Activated naive CD4-positive, alpha-beta T cell treated with anti-CD3 and anti-CD28 coated beads, Interleukin-2, amount 50 U/mL, for 24 hours (primary cell): Measurements from ENCODE around the gene SLCO3A1.
"Not testable (repeated sequence)": the region's sequence is repeated elsewhere in the genome, so short reads cannot be mapped to it uniquely, and the experiment has no call there.

Experiments
- H3K27ac Mint-ChIP-seq: one replicate; pipeline ENCODE4 v1.8.0; 2021; ENCODE audit warnings: mild to moderate bottlenecking, mixed read lengths
- H3K27me3 Mint-ChIP-seq: one replicate; pipeline ENCODE4 v1.8.0; 2021; ENCODE audit warnings: mixed read lengths
- H3K36me3 Mint-ChIP-seq: one replicate; pipeline ENCODE4 v1.8.0; 2021; ENCODE audit warnings: mixed read lengths
- H3K4me1 Mint-ChIP-seq: one replicate; pipeline ENCODE4 v1.8.0; 2021; ENCODE audit warnings: mixed read lengths
- H3K4me3 Mint-ChIP-seq: one replicate; pipeline ENCODE4 v1.8.0; 2021; ENCODE audit warnings: mild to moderate bottlenecking, mixed read lengths
- H3K9me3 Mint-ChIP-seq: one replicate; pipeline ENCODE4 v1.8.0; 2021; ENCODE audit warnings: mixed read lengths

SLCO3A1 gene

GRCh38 chr15:92070251-92070650 lies 216.7 kb downstream of the SLCO3A1 start:
- H3K4me1 Mint-ChIP-seq, result peaks cover 67% of the 10 kb centered on the region
- not testable (repeated sequence) for H3K27me3 Mint-ChIP-seq

DNA sequence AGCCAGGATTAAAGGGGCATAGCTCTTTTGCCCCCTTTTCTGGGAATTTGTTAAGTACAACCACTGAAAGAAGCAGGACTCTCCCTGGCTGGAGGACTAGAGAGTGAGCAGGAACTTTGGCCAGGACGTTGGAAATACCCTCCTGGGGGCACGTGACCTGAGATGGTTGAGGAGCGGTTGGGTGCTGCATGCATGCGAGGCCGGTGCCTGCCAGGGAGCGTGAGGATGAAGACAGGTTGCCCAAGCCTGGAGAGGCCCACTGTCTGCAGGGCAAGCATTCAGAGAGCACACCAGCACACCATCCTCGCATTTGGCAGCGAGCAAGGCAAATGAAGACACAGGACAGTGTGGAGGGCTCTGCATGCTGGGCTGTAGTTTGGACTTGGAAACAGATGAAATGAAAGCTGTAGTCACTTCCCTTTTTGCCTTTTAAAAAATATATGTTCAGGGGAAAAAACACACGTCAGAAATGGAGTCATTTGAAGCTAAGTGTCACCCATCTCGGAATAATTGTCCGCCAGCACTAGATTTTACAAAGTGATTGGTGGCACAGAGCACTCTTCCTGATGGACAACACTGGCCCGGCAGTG lies 217.6 kb downstream of the SLCO3A1 start:
- Mint-ChIP-seq H3K4me3 (no peak overlapping the region), H3K4me1 (peaks cover 75% of the 10 kb centered on the region), H3K36me3 (peaks cover 1% of the 10 kb centered on the region), H3K9me3 (no peaks in the 10 kb centered on the region), H3K27ac (no peak overlapping the region), H3K27me3 (no peaks in the 10 kb centered on the region)

More at GRCh38 chr15:92070251-92070650, 216.7 kb downstream of the SLCO3A1 start:
- peak overlapping the region; percentile 77 for H3K27ac Mint-ChIP-seq
- H3K4me3 Mint-ChIP-seq, result peak overlapping the region; percentile 81
- not testable (repeated sequence) for H3K36me3 Mint-ChIP-seq, H3K9me3 Mint-ChIP-seq

DNA sequence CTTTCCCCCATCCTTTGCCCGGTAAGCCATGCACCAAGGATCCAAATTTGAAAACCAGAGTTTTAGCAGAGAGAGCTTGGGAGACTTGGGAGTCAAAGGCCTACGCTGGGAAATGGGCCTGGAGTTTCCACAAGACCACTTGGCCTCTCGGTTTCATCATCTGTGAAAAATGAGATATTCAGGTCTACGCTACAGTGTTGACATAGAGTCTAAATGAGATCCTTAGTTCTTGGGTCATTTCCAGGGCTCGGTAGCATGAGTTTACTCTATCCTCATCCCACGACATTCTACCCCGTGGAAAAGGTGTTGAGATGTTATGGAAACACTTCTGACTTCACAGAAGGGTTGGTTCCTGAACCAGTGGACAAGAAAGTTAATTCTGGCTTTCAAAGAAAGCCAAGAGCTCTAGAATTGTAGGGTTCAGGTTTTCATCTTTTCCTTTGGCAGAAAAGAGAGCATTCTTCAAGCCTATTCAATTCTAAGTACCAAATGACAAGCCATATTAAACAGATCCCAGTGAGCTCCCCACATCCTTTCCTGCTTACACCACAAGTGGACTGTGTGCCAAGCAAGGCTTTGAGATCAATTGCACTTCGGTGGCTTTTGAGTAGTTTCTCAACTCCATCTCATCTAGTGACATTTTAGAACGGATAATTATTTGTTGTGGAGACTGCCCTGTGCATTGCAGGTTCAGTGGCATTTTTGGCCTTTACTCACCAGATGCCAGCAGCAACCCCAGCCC lies 219.7 kb downstream of the SLCO3A1 start:
- Mint-ChIP-seq H3K9me3 (no peaks in the 10 kb centered on the region), H3K4me1 (peaks cover 76% of the 10 kb centered on the region), H3K27ac (no peak overlapping the region), H3K36me3 (peaks cover 1% of the 10 kb centered on the region), H3K4me3 (no peak overlapping the region), H3K27me3 (no peaks in the 10 kb centered on the region)

GRCh38 chr15:92074101-92074500 lies 220.6 kb downstream of the SLCO3A1 start:
- Mint-ChIP-seq H3K27me3 (no peaks in the 10 kb centered on the region), H3K4me3 (no peak overlapping the region), H3K27ac (no peak overlapping the region), H3K4me1 (peaks cover 67% of the 10 kb centered on the region), H3K9me3 (no peaks in the 10 kb centered on the region), H3K36me3 (peaks cover 1% of the 10 kb centered on the region)

DNA sequence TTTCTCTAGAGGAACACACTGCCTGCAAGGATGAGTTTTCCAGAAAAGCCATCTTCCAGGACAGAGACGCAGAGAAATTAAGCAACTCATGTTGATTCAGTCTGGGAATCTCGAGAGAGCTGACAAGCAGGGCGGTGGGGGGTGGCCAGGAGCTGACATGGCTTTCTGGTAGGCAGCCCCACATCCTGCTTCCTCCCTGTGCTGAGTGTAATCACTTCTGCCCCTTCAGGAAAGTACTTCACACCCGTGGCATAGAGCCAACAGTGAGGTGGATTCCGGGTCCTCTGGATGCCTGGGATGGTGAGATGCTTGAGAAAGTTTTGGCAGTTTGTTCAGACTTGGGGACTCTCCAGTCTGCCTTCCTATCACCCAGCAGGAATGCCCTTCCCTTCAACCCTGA lies 221.1 kb downstream of the SLCO3A1 start:
- H3K9me3 Mint-ChIP-seq, result no peaks in the 10 kb centered on the region
- H3K36me3 Mint-ChIP-seq, result peaks cover 1% of the 10 kb centered on the region
- H3K27ac Mint-ChIP-seq, result no peak overlapping the region
- peaks cover 62% of the 10 kb centered on the region for H3K4me1 Mint-ChIP-seq
- no peak overlapping the region for H3K4me3 Mint-ChIP-seq
- no peaks in the 10 kb centered on the region for H3K27me3 Mint-ChIP-seq

- H3K27ac Mint-ChIP-seq, result no peak overlapping the region
Measured at GRCh38 chr15:92075764-92076163, 222.3 kb downstream of the SLCO3A1 start.

GRCh38 chr15:92076541-92076940 lies 223.0 kb downstream of the SLCO3A1 start:
- H3K4me3 Mint-ChIP-seq, result no peak overlapping the region
- H3K9me3 Mint-ChIP-seq, result no peaks in the 10 kb centered on the region
- H3K36me3 Mint-ChIP-seq, result no peaks in the 10 kb centered on the region
- H3K27ac Mint-ChIP-seq, result no peak overlapping the region
- no peaks in the 10 kb centered on the region for H3K27me3 Mint-ChIP-seq
- peaks cover 48% of the 10 kb centered on the region for H3K4me1 Mint-ChIP-seq

More at GRCh38 chr15:92075764-92076163, 222.3 kb downstream of the SLCO3A1 start:
- no peaks in the 10 kb centered on the region for H3K9me3 Mint-ChIP-seq
- H3K4me3 Mint-ChIP-seq, result no peak overlapping the region
- no peaks in the 10 kb centered on the region for H3K36me3 Mint-ChIP-seq
- no peaks in the 10 kb centered on the region for H3K27me3 Mint-ChIP-seq
- peaks cover 51% of the 10 kb centered on the region for H3K4me1 Mint-ChIP-seq

DNA sequence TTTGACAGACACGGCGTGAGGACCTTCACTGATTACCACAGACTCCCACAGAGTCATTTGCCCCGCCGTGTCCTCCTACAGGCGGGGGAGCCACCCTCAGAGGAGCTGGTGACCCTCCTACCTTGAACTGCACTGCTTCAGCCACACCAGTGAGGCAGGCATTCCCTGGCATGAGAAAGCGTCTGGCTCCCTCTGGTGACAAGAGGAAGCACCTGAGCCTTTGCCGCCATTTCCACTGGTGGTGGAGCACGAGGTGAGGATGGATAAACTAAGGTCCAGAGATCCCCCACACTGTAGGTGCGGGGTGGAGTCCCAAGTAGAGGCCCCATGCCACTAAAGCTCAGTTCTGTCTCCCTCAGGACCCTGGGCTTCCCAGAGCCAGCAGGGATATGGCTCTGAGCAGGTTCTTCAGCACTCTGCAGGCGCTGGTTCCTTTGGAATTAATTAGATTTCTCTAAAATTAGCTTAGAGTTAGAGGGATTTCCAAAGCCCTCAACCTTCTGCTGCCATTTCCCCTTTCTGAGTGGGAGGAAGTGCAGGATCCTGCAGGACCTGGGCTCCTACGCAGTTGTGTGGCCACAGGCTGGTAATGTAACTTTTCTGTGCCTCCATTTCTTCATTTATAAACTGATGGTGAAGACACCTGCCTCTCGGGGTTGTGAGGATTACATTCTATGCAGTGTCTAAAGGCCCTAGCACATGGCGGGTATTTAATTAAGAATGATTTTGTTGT lies 224.0 kb downstream of the SLCO3A1 start:
- H3K4me3 Mint-ChIP-seq, result no peak overlapping the region
- peaks cover 43% of the 10 kb centered on the region for H3K4me1 Mint-ChIP-seq
- no peak overlapping the region for H3K27ac Mint-ChIP-seq
- no peaks in the 10 kb centered on the region for H3K27me3 Mint-ChIP-seq
- no peaks in the 10 kb centered on the region for H3K36me3 Mint-ChIP-seq
- no peaks in the 10 kb centered on the region for H3K9me3 Mint-ChIP-seq

DNA sequence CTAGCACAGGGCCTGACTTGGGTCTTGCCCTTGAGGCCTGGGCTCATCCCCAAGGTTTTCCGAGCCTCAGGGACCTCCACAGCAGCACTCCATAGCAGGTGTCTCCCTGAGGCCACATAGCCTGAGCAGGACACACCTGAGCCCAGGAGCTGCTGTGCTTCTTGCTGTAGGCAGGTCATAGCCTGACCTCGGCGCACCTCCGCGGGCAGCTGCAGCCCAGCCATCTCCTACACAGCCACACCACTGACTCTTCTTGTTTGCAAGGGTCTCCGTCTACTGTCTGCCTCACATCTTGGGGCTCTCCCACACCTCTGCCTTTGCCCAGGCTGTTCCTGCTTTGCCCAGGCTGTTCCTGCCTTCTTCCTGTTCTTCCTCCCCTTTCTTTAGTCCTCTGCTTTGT lies 224.8 kb downstream of the SLCO3A1 start:
- H3K4me1 Mint-ChIP-seq, result peaks cover 36% of the 10 kb centered on the region
- H3K36me3 Mint-ChIP-seq, result no peaks in the 10 kb centered on the region
- no peak overlapping the region for H3K27ac Mint-ChIP-seq

DNA sequence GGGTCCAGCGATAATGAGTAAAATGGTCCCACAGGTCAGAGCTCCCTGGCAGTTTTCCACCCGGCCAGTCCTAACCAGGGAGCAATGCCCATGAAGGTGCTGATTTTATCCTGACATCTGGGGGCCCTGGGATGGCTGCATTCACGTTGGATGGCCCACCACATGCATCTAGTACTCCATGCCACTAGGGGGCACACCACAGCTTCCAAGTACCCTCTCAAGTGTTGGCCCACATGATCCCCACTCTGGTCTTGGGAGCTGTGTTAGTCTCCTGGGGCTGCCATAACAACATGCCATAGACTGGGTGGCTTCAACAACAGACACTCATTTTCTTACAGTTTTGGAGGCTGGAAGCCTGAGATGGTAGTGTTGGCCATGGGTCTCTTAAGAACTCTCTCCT lies 225.5 kb downstream of the SLCO3A1 start:
- Mint-ChIP-seq H3K9me3 (no peaks in the 10 kb centered on the region), H3K27me3 (no peaks in the 10 kb centered on the region), H3K36me3 (no peaks in the 10 kb centered on the region), H3K27ac (no peak overlapping the region), H3K4me1 (peaks cover 31% of the 10 kb centered on the region), H3K4me3 (no peak overlapping the region)

More for the DNA sequence above, 224.8 kb downstream of the SLCO3A1 start:
- H3K9me3 Mint-ChIP-seq, result no peaks in the 10 kb centered on the region
- H3K4me3 Mint-ChIP-seq, result no peak overlapping the region
- no peaks in the 10 kb centered on the region for H3K27me3 Mint-ChIP-seq

DNA sequence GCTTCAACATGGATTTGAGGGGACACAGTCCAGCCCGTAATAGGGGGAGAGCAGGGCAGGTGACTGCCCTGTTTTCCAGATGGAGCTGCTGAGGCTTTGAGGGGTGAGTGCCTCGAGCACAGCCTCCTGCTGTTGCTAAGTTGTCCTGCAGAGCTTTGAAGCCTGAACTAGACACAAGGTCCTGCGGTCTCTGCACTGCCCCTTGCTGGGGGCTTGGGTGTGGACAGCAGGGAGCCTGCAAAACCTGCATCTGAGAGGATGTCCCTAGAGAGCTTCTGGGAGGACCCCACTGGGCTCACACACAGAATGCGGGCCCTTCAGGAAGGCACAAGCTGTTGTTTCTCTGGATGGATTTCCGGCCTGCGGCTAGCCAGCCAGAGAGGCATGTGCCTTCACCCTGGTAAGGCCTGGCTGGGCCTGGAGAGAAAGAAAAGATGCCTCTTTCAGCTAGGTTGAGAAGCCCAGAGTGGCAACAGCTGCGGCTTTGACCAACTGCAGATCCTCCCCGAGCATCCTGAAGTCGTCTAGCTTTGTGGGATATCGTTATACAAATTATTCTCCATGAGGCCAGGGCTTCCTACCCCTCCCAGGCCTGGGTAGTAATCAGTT lies 226.2 kb downstream of the SLCO3A1 start:
- Mint-ChIP-seq H3K27me3 (no peaks in the 10 kb centered on the region), H3K9me3 (no peaks in the 10 kb centered on the region), H3K27ac (no peak overlapping the region), H3K36me3 (no peaks in the 10 kb centered on the region), H3K4me3 (no peak overlapping the region), H3K4me1 (peaks cover 24% of the 10 kb centered on the region)

DNA sequence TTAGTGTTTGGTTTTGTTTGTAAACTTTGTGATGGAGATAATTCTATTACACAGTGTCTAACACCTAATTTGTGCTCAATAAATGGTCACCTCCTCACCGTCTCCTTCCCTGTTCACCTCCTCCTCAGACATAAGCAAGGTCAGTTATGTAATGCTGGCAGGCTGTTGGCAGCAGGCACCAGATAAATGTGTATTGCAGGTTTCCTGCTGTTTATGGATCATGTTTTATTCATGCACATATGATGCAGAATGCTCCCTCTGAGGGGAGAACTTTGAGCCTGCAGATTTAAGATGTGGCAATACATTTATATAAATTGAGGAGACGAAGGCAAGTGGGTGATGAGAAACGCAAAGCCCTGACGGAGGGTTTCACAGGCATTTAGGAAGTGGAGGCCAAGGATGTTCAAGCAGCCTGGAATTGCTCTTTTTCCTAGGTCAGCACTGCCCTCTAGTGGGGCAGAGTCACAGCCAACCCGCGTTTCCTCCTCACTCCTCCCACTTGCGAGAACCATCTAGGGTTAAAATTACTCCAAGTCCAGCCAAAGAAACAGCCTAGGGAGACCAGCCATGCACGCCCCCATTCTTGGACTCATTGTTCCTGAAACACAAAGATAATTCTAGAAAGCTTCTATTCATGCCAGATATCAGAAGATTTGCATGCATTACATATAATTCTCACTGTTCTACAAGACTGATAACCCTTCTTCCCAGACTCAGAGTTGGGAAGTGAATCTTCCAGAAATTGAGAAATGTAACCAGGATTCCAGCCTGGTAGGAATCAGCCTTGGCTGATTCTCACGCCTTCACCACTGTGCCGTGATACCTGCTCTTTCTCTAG lies 228.7 kb downstream of the SLCO3A1 start:
- Mint-ChIP-seq H3K27me3 (no peaks in the 10 kb centered on the region), H3K4me3 (no peak overlapping the region), H3K36me3 (no peaks in the 10 kb centered on the region), H3K4me1 (peaks cover 2% of the 10 kb centered on the region), H3K27ac (no peak overlapping the region), H3K9me3 (no peaks in the 10 kb centered on the region)

DNA sequence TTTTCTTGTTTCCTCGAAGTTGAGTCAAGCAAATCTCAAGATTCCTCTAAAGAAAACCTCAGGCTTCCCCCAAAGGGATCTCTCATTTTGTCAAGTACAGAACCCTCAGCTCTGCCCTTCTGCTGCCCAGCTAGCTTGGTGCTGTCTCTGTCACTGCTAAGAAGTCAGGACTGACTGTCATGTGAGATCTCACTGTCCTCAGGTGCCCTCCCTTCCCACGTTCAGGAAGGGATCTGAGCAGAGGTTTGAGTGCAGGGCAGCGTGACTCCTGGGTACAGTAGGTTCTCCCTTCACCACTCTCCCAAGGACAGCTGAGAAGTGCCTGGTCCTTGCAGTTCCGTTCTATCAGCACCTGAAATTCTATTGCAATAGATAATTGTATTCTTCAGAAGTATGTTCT lies 229.7 kb downstream of the SLCO3A1 start:
- no peaks in the 10 kb centered on the region for H3K4me1 Mint-ChIP-seq
- H3K36me3 Mint-ChIP-seq, result no peaks in the 10 kb centered on the region
- no peaks in the 10 kb centered on the region for H3K27me3 Mint-ChIP-seq
- no peaks in the 10 kb centered on the region for H3K9me3 Mint-ChIP-seq
- no peak overlapping the region for H3K27ac Mint-ChIP-seq
- H3K4me3 Mint-ChIP-seq, result no peak overlapping the region

DNA sequence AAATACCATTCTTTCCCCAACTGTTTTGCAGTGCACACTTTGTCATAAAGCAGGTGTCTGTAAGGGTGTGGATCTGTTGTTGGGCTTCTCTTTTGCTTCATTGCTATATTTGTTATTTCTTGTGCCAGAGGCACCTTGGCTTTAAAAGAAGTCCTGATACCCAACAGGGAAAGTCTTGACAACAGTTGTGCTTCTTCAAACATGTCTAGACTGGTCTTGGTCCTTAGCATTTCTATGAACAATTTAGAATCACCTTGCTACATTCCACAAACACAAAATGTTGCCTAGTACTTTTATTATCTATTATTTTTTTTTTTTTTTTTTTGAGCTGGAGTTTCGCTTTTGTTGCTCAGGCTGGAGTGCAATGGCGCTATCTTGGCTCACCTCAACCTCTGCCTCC lies 233.7 kb downstream of the SLCO3A1 start:
- no peaks in the 10 kb centered on the region for H3K27me3 Mint-ChIP-seq
- no peak overlapping the region for H3K27ac Mint-ChIP-seq
- no peaks in the 10 kb centered on the region for H3K9me3 Mint-ChIP-seq
- no peak overlapping the region for H3K4me3 Mint-ChIP-seq
- peaks cover 1% of the 10 kb centered on the region for H3K4me1 Mint-ChIP-seq
- H3K36me3 Mint-ChIP-seq, result no peaks in the 10 kb centered on the region

- Mint-ChIP-seq H3K27ac (no peak overlapping the region), H3K9me3 (no peaks in the 10 kb centered on the region), H3K27me3 (no peaks in the 10 kb centered on the region), H3K36me3 (peaks cover 4% of the 10 kb centered on the region), H3K4me1 (peaks cover 27% of the 10 kb centered on the region), H3K4me3 (no peak overlapping the region)
Measured at GRCh38 chr15:92091155-92091734, 237.7 kb downstream of the SLCO3A1 start.
